NT2/D1 (cell line): ENCODE measurements around the gene ATG12.

ENCODE experiments used
- SUZ12 ChIP-seq: IDR thresholded peaks from 2 replicates; pipeline ENCODE4 v1.6.1; 2011; ENCODE audit not compliant: insufficient read length, insufficient read depth; ENCODE audit errors: extremely low read depth
- YY1 ChIP-seq: IDR thresholded peaks from 2 replicates; pipeline ENCODE4 v1.6.1; 2011; ENCODE audit not compliant: insufficient read length, insufficient read depth

- TF ChIP-seq YY1 (no peak), SUZ12 (no peak)
Measured at GRCh38 chr5:115801152-115801551, 40.2 kb downstream of the ATG12 start.
